NK-92 (cell line): ENCODE results near the gene TRABD.
"Not testable (repeated sequence)": the region's sequence is repeated elsewhere in the genome, so short reads cannot be mapped to it uniquely, and the experiment has no call there.

Experiments used
- DNase-seq: peaks from one replicate; lab custom pipeline; 2025; ENCODE audit not compliant: unreplicated experiment; lab: John Stamatoyannopoulos, UW

Gene TRABD

GRCh38 chr22:50185375-50186087 lies at the start of gene TRABD:
TSS of gene TRABD (plus strand) at chr22:50185913. CDS start at chr22:50193061, 7,148 bp downstream.
- DNase-seq = no peak

DNA sequence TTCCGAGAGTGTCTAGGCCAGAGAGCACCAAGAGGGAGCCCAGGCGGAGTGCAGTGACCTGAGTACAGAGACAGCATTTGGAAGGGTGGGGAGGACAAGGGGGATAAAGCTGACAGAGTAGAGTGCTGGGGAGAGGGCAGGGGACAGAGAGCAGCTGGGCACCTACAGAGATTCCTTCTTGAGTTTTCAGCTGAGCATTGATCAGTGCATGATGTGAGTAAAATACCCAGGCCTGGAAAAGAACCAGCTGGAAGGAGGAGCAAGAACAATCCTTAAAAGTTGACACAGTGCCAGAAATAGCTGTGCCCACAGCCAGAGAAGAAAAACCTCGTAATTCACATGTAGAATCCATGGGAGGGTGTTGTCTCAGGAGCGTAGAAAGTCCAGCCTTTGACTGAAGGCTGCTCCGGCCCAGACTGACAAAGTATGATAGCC lies 49.1 kb upstream of the TRABD start:
- no peak for DNase-seq

DNA sequence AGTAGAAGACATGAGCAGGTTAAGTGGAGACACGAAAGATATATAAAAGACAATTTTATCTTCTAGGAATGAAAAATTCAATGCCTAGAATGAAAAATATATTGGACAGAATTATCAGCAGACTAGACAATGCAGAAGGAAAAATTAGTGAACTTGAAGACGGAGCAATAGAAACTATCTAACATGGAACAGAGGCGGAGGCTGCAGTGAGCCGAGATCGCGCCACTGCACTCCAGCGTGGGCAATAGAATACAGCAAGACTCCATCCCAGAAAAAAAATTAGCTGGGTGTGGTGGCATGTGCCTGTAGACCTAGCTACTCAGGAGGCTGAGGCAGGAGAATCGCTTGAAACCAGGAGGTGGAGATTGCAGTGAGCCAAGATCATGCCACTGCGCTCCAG lies 48.4 kb upstream of the TRABD start:
- DNase-seq = not testable (repeated sequence)

- no peak for DNase-seq
These were observed 47.7 kb upstream of the TRABD start for GRCh38 chr22:50138041-50138440.

GRCh38 chr22:50138988-50139387 lies 46.7 kb upstream of the TRABD start:
- no peak for DNase-seq

- DNase-seq = no peak
These were observed 45.8 kb upstream of the TRABD start for GRCh38 chr22:50139843-50140415.

DNA sequence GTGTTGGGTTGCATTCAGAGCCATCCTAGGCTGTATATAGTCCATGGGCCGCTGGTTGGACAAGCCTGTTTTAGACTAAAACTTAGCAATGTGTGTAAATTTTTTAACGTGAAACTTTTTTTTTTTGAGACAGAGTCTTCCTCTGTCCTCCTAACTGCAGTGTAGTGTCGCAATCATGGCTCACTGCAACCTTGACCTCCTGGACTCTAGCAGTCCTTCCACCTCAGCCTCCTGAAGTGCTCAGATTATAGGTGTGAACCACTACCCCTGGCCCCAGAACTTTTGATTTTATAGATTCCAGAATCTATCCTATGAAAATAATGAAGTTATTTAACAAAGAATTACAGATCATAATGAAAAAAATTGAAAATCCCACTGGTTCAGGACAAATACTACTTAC lies 45.1 kb upstream of the TRABD start:
- no peak for DNase-seq

GRCh38 chr22:50141462-50141861 lies 44.3 kb upstream of the TRABD start:
- no peak for DNase-seq

GRCh38 chr22:50141891-50142363 lies 43.8 kb upstream of the TRABD start:
- DNase-seq = no peak

GRCh38 chr22:50143096-50143495 lies 42.6 kb upstream of the TRABD start:
- DNase-seq = no peak

- DNase-seq = no peak
These were observed 41.6 kb upstream of the TRABD start for GRCh38 chr22:50144005-50144614.

DNA sequence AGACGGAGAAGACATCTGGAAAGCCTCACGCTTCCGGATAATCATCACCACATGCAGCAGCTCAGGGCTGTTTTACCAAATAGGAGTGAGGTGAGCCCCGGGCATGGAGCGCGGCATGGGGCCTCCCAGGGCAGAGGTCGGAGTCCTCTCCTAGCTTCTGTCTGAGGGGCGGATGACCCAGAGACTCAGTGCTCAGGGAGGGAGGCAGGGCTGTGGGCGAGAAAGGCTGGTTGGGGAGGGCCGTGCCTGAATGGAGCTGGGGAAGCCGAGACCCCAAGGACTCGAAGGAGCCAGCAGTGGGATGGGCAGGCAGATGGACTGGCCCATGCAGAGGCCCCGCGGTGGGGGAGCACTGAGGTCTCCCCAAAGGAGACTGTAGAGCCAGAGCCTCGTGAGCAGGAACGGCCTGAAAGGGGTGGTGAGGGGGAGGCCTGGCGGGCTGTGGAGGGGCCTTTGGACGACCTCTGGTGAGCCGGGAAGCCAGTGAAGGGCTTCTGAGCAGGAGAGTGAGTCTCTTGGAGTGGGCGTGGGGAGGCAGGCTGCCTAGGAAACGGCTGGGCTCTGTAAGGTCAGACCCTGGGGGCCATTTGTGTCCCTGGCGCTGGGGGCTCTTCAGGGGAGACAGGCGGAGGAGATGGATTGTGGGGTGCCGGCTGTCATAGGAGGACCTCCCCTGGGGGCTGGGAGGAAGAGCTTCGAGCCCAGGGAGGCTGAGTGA lies 39.8 kb upstream of the TRABD start:
- no peak for DNase-seq

GRCh38 chr22:50146439-50147238 lies 39.1 kb upstream of the TRABD start:
- no peak for DNase-seq

DNA sequence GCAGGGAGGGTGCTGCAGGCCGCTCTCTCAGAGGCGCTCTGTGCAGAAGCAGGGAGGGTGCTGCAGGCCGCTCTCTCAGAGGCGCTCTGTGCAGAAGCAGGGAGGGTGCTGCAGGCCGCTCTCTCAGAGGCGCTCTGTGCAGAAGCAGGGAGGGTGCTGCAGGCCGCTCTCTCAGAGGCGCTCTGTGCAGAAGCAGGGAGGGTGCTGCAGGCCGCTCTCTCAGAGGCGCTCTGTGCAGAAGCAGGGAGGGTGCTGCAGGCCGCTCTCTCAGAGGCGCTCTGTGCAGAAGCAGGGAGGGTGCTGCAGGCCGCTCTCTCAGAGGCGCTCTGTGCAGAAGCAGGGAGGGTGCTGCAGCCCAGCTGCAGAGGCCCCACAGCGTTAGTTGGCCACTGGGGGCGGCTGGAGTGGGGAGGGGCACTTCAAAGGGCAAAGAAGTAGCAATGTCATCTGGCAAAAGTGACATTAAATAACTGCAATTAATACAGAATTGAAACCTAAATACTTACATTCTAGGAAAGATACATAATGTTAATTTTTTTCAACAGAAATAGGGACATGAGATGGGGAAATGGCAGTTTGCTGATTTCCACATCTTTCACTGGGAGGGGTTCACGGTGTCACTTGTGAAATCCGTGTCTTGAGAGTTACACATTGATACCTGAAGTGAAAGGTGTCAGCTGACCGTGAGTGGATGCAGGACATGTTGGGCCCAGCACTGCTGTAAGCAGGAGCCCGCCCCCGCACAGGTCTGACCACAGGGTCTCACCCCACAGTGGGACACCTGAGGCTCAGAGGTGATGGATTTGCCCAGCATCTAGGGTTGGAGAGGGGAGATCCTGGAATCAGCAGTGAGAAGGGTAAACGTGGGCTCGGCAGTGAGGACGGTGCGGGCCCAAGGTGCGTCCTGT lies 38.2 kb upstream of the TRABD start:
- DNase-seq = not testable (repeated sequence)

DNA sequence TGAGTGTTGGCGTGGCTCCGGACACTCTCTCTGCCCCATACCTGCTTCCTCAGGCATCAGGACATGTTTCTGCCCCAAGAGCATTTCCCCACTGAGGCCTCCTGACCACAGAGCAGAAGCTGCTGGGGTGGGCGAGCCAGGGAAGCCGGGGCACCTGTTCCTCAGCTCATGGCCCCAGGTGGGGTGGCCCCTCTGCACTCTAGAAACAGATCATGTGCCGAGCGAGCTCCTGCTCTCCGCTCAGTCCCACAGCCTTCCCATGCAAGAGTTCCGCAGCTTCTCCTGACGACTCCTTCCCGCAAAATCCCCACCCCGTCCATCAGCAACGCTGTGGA lies 37.6 kb upstream of the TRABD start:
- DNase-seq = no peak

GRCh38 chr22:50148991-50149721 lies 36.6 kb upstream of the TRABD start:
- no peak for DNase-seq

GRCh38 chr22:50150161-50151129 lies 35.3 kb upstream of the TRABD start:
- no peak for DNase-seq
